AG09309 (cell line): Measurements from ENCODE around the gene ZNF644.
"Not testable (repeated sequence)": the region's sequence is repeated elsewhere in the genome, so short reads cannot be mapped to it uniquely, and the experiment has no call there.

Source experiments
- DNase-seq: peaks from one replicate; pipeline ENCODE4 v3.0.0-alpha.2; 2010; ENCODE audit warnings: low read depth
- H3K4me3 ChIP-seq: 2 replicates; pipeline ENCODE4 v1.5.1; 2011; ENCODE audit warnings: mild to moderate bottlenecking, low read depth, low read length, moderate library complexity; ENCODE audit not compliant: control insufficient read depth
- TF ChIP-seq, protein P1 (sequence below): IDR thresholded peaks from 2 replicates; pipeline ENCODE4 v1.5.1; 2011; ENCODE audit warnings: mild to moderate bottlenecking, low read depth, low read length, inconsistent platforms; ENCODE audit not compliant: insufficient read depth, control insufficient read depth; ENCODE audit errors: missing control alignments

Gene ZNF644

DNA sequence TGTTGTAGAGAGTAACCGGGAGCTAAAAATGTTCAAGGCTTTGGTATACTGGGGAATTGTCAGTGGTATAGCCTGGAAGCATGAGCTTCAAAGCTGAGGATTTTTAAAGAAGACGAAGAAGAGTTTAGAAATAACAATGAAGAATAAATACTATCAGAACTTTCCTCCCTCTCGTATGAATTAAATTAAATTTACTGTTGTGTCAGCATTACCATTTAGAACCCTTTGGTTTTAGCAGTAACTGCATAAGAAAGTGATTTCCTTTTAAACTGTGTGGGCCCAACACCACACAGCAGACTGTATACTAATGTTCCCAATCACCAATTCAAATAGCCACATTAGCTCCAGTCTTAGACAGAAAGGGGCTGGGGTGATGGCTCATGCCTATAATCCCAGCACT, 122.6 kb downstream of the ZNF644 start:
- DNase-seq: no peak
- TF ChIP-seq, protein P1, sequence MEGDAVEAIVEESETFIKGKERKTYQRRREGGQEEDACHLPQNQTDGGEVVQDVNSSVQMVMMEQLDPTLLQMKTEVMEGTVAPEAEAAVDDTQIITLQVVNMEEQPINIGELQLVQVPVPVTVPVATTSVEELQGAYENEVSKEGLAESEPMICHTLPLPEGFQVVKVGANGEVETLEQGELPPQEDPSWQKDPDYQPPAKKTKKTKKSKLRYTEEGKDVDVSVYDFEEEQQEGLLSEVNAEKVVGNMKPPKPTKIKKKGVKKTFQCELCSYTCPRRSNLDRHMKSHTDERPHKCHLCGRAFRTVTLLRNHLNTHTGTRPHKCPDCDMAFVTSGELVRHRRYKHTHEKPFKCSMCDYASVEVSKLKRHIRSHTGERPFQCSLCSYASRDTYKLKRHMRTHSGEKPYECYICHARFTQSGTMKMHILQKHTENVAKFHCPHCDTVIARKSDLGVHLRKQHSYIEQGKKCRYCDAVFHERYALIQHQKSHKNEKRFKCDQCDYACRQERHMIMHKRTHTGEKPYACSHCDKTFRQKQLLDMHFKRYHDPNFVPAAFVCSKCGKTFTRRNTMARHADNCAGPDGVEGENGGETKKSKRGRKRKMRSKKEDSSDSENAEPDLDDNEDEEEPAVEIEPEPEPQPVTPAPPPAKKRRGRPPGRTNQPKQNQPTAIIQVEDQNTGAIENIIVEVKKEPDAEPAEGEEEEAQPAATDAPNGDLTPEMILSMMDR: no peak
- H3K4me3 ChIP-seq: no peak overlapping the region

DNA sequence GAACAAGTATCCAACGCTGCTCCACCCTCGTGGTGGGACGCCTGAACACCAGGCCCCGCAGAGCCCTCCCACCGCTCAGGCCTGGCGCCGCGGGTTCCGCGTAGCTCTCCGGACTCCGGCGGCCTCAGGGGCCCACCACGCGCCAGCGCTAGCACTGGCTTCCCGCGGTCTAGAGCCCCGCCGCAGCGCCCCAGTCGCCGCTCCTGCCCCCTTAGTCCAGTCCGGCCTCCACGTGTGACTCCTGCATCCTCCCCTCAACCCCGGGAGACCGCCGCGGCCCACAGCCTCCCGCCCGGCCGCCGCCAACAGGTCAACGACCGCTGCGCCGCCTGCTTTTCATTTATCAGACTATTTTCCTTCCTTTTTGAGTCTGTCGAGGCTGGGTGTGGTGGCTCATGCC, 128.2 kb downstream of the ZNF644 start:
- not testable (repeated sequence) for H3K4me3 ChIP-seq, DNase-seq

DNA sequence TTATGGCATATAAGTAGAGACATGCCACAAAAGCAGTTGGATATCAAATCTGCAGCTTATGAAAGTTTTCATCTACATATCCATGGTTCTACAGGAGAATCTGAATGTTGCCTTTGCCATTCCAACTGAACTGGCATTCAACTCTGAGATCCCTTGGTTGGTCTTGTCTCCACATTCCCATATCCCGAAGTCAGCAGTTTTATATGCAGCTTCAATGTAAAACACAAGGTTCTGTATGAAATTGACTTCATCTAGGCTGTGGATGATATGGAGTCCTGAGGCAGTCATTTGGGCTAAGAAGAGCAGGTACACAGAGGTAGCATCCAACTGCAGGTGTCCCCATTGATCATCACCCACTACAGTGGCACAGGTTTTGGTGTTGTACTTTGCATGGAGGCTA, 129.0 kb downstream of the ZNF644 start:
- DNase-seq, H3K4me3 ChIP-seq: not testable (repeated sequence)

DNA sequence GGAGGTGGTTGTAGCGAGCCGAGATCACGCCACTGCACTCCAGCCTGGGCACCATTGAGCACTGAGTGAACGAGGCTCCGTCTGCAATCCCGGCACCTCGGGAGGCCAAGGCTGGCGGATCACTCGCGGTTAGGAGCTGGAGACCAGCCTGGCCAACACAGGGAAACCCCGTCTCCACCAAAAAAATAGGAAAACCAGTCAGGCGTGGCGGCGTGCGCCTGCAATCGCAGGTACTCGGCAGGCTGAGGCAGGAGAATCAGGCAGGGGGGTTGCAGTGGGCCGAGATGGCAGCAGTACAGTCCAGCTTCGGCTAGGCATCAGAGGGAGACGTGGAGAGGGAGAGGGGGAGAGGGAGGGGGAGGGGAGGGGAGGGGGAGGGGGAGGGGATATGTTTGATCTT, 129.6 kb downstream of the ZNF644 start:
- not testable (repeated sequence) for H3K4me3 ChIP-seq, DNase-seq

DNA sequence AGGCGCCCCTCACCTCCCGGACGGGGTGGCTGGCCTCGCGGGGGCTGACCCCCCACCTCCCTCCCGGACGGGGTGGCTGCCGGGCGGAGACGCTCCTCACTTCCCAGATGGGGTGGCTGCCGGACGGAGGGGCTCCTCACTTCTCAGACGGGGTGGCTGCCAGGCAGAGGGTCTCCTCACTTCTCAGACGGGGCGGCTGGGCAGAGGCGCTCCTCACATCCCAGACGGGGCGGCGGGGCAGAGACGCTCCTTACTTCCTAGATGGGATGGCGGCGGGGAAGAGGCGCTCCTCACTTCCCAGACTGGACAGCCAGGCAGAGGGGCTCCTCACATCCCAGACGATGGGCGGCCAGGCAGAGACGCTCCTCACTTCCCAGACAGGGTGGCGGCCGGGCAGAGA, 130.1 kb downstream of the ZNF644 start:
- not testable (repeated sequence) for DNase-seq

DNA sequence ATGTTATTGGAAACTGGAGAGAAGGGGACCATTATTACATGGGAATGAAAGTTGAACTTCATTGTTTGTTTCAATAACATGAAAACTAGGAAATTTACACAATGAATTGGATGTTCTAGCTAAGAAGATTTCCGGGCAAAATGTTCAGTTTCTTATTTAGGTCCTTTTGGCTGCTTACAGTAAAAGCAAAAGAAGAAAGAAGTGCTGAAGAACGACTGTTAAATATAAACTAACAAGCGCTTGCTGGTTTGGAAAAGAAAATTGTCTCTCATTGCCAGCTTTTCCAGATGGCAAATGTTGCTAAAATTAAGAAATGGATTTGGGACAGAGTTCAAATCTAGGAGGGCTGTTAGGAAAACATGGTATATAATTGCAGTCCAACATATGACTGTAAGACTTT, 139.6 kb downstream of the ZNF644 start:
- TF ChIP-seq, protein P1: no peak

More for the DNA sequence above, 130.1 kb downstream of the ZNF644 start:
- not testable (repeated sequence) for H3K4me3 ChIP-seq

DNA sequence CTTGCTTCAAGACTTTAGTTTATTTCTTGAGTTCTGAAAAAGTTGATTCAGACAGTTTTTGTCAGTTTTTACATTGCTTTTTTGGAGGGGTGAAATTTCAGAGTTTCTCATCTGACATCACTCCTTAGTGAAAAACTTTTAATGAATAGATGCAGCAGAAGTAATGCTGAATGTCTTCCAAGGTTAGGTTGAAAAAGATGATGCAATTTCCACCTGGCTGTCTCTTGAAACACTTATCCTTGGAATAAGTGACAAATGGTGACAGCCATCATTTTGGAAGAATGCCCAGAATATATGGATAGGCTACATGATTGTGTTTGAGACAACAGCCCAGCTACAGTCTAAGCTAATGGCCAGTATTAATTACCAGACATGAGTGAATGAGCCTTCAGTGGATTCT, 140.8 kb downstream of the ZNF644 start:
- TF ChIP-seq, protein P1: no peak
- DNase-seq: no peak
- H3K4me3 ChIP-seq: no peak overlapping the region

More for the DNA sequence above, 139.6 kb downstream of the ZNF644 start:
- no peak overlapping the region for H3K4me3 ChIP-seq
- DNase-seq: no peak

DNA sequence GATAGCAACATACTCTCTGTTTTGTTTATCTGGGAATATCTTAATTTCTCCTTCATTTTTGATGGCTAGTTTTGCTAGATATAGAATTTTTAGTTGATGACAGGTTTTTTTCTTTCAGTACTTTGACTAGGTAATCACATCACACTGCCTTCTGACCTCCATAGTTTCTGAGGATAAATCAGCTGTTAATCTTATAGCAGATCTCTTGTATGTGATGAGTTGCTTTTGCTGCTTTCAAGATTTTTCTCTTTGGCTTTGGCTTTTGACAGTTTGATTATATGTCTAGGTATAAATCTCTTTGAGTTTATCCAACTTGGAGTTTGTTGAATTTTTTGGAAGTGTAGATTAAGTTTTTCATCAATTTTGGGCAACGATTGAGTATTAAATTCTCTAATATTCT, 142.6 kb downstream of the ZNF644 start:
- no peak for DNase-seq
- TF ChIP-seq, protein P1: no peak
- no peak overlapping the region for H3K4me3 ChIP-seq

DNA sequence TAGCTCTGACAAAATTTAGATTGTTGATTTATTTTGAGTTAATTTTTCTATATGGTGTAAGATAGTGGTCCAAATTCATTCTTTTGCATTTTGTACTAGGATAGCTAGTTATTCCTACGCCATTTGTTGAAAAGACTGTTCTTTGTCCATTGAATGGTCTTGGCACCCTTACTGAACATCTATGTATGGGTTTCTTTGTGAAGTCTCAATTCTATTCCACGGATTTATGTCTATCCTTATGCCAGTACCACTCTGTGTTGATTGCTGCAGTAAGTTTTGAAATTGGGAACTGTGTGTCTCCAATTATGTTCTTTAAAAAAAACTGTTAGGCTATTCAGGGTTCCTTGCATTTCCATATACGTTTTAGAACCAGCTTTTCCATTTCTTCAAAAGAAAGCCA, 145.7 kb downstream of the ZNF644 start:
- DNase-seq: no peak
- TF ChIP-seq, protein P1: no peak
- no peak overlapping the region for H3K4me3 ChIP-seq
